ENCODE results near the gene GSTM2.
"Not testable (repeated sequence)": the region's sequence is repeated elsewhere in the genome, so short reads cannot be mapped to it uniquely, and the experiment has no call there.

Gene GSTM2

GRCh38 chr1:109664671-109665070, 3.2 kb upstream of the GSTM2 start:
- DNase-seq, result no peak
- in situ Hi-C loops (cut with HindIII; ENCODE audit: low pct_ligation_motif_present, low pct_unique_long_range_greater_than_20kb, low sequenced_read_pairs), result no loop called here

- no peak for DNase-seq
- in situ Hi-C loops (cut with HindIII; ENCODE audit: low pct_ligation_motif_present, low pct_unique_long_range_greater_than_20kb, low sequenced_read_pairs), result no loop called here
Measured at GRCh38 chr1:109668123-109668775, 392 bp downstream of the GSTM2 start.

- in situ Hi-C loops (cut with HindIII; ENCODE audit: low pct_ligation_motif_present, low pct_unique_long_range_greater_than_20kb, low sequenced_read_pairs), result no loop called here
- no peak for DNase-seq
Measured at GRCh38 chr1:109669246-109669948, 1.5 kb downstream of the GSTM2 start.

- in situ Hi-C loops (cut with HindIII; ENCODE audit: low pct_ligation_motif_present, low pct_unique_long_range_greater_than_20kb, low sequenced_read_pairs); DNase-seq: not testable (repeated sequence)
Measured at GRCh38 chr1:109669949-109670302, 2.1 kb downstream of the GSTM2 start.

- in situ Hi-C loops (cut with HindIII; ENCODE audit: low pct_ligation_motif_present, low pct_unique_long_range_greater_than_20kb, low sequenced_read_pairs), result no loop called here
- no peak for DNase-seq
Measured at GRCh38 chr1:109671067-109671466, 3.2 kb downstream of the GSTM2 start.

- DNase-seq; in situ Hi-C loops (cut with HindIII; ENCODE audit: low pct_ligation_motif_present, low pct_unique_long_range_greater_than_20kb, low sequenced_read_pairs): not testable (repeated sequence)
Measured at GRCh38 chr1:109673861-109674260, 6.0 kb downstream of the GSTM2 start.

GRCh38 chr1:109676683-109677381, 9.0 kb downstream of the GSTM2 start:
- in situ Hi-C loops (cut with HindIII; ENCODE audit: low pct_ligation_motif_present, low pct_unique_long_range_greater_than_20kb, low sequenced_read_pairs); DNase-seq: not testable (repeated sequence)

GRCh38 chr1:109677459-109677858, 9.6 kb downstream of the GSTM2 start:
- DNase-seq, result no peak
- in situ Hi-C loops (cut with HindIII; ENCODE audit: low pct_ligation_motif_present, low pct_unique_long_range_greater_than_20kb, low sequenced_read_pairs), result no loop called here

GRCh38 chr1:109678637-109679036, 10.8 kb downstream of the GSTM2 start:
- in situ Hi-C loops (cut with HindIII; ENCODE audit: low pct_ligation_motif_present, low pct_unique_long_range_greater_than_20kb, low sequenced_read_pairs); DNase-seq: not testable (repeated sequence)

GRCh38 chr1:109684777-109685176, 16.9 kb downstream of the GSTM2 start:
- in situ Hi-C loops (cut with HindIII; ENCODE audit: low pct_ligation_motif_present, low pct_unique_long_range_greater_than_20kb, low sequenced_read_pairs); DNase-seq: not testable (repeated sequence)

GRCh38 chr1:109685399-109685798, 17.5 kb downstream of the GSTM2 start:
- DNase-seq; in situ Hi-C loops (cut with HindIII; ENCODE audit: low pct_ligation_motif_present, low pct_unique_long_range_greater_than_20kb, low sequenced_read_pairs): not testable (repeated sequence)

- in situ Hi-C loops (cut with HindIII; ENCODE audit: low pct_ligation_motif_present, low pct_unique_long_range_greater_than_20kb, low sequenced_read_pairs); DNase-seq: not testable (repeated sequence)
Measured at GRCh38 chr1:109685890-109686289, 18.0 kb downstream of the GSTM2 start.

GRCh38 chr1:109687109-109687508, 19.3 kb downstream of the GSTM2 start:
- in situ Hi-C loops (cut with HindIII; ENCODE audit: low pct_ligation_motif_present, low pct_unique_long_range_greater_than_20kb, low sequenced_read_pairs); DNase-seq: not testable (repeated sequence)

- DNase-seq, result no peak
- in situ Hi-C loops (cut with HindIII; ENCODE audit: low pct_ligation_motif_present, low pct_unique_long_range_greater_than_20kb, low sequenced_read_pairs), result no loop called here
Measured at GRCh38 chr1:109687641-109688499, 20.0 kb downstream of the GSTM2 start, which contains the start of gene GSTM1. Gene GSTM1 (plus strand): TSS chr1:109687817. CDS start chr1:109687874, 57 bp downstream.

GRCh38 chr1:109689844-109690405, 22.1 kb downstream of the GSTM2 start:
- in situ Hi-C loops (cut with HindIII; ENCODE audit: low pct_ligation_motif_present, low pct_unique_long_range_greater_than_20kb, low sequenced_read_pairs), result no loop called here
- no peak for DNase-seq

GRCh38 chr1:109691759-109692158, 23.9 kb downstream of the GSTM2 start:
- DNase-seq, result no peak
- in situ Hi-C loops (cut with HindIII; ENCODE audit: low pct_ligation_motif_present, low pct_unique_long_range_greater_than_20kb, low sequenced_read_pairs), result no loop called here

GRCh38 chr1:109694400-109694799, 26.5 kb downstream of the GSTM2 start:
- DNase-seq; in situ Hi-C loops (cut with HindIII; ENCODE audit: low pct_ligation_motif_present, low pct_unique_long_range_greater_than_20kb, low sequenced_read_pairs): not testable (repeated sequence)

GRCh38 chr1:109695138-109695537, 27.3 kb downstream of the GSTM2 start:
- DNase-seq; in situ Hi-C loops (cut with HindIII; ENCODE audit: low pct_ligation_motif_present, low pct_unique_long_range_greater_than_20kb, low sequenced_read_pairs): not testable (repeated sequence)

All from ACHN (cell line).